ENCODE data around the gene ZBTB48.

- no peak for TF ChIP-seq CTCF (IDR thresholded peaks at IDR 0.05)
- TF ChIP-seq POLR2A (IDR thresholded peaks at IDR 0.05), result no peak
These were observed 13.2 kb downstream of the ZBTB48 start for GRCh38 chr1:6592865-6593593.

All from uterus (tissue), 2 donors.